CD4-positive, alpha-beta T cell treated with Interleukin-12 subunit alpha and Interleukin-12 subunit beta, for 1 hour (primary cell): ENCODE data around the gene C10orf105.
A peak's percentile ranks its signal among the peaks of the same experiment; 100 is the strongest.

Experiments
- DNase-seq: peaks from one replicate; pipeline ENCODE4 v3.0.0-alpha.2; 2020

C10orf105 gene

GRCh38 chr10:71719464-71720201 is at the start of gene C10orf105:
Gene C10orf105, minus strand, starts transcription at chr10:71719778. Its CDS starts 3,441 bp downstream, at chr10:71716337.
- DNase-seq = no peak

DNA sequence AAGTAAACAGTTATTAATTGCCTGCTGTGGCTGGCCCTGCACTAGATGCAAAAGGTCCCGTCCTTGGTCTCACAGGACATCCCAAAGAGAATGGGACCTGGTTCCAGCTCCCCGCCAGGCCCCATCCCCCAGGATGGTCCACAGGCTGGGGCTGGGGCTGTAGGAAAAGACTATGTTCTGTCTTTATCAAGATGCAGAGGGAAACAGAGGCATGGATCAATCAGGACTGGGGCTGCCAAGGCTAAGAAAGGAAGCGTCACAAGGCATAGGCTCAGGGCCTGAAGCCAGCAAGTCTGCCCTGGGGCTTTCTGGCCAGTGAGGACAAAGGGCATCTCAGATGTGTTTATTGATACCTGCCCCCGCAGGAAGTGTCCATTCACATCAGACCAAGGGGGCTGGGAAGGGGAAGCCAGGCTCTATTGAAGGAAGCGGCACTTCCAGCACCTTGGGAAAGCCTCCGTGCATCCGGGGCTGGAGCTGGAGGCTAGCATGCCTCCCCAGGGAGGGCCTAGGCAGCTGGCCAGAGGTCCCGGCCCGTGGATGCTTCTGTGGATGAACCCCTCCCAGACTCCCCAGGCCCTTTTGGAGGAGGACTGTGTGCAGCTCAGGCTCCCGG is 48.0 kb upstream of the C10orf105 start:
- no peak for DNase-seq

DNA sequence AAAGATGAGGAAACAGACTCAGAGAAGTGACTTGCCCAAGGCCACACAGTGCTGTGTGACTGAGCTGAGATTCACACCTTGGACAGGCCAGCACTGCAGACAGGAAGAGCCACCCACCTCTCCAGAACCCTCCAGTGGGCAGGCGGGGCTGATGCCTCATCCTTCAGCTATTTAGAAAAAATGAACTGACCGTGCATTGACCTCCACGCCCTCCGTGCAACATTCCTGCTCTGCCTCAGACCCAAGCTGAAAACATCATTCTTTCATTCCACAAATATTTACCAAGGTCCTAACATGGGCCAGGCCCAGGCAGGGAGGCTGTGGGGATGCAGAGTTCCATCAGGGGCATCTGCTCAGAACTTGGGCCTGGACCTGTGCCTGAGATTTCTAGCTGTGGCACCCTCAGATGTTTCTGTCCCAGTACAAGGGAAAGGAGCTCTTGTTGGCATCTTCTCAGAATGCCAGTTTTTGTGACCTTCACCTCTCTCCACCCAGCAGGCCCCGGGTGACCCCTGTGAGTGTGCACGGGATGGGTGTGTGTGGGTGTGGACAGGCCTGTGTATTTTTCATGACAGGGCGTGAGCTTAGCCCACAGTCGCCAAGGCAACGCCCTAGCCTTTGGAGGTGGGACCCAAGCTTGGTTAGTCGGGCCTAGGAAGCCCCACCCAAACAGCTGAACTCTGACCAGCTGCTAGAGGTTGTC is 47.3 kb upstream of the C10orf105 start:
- peak; percentile 63 for DNase-seq

DNA sequence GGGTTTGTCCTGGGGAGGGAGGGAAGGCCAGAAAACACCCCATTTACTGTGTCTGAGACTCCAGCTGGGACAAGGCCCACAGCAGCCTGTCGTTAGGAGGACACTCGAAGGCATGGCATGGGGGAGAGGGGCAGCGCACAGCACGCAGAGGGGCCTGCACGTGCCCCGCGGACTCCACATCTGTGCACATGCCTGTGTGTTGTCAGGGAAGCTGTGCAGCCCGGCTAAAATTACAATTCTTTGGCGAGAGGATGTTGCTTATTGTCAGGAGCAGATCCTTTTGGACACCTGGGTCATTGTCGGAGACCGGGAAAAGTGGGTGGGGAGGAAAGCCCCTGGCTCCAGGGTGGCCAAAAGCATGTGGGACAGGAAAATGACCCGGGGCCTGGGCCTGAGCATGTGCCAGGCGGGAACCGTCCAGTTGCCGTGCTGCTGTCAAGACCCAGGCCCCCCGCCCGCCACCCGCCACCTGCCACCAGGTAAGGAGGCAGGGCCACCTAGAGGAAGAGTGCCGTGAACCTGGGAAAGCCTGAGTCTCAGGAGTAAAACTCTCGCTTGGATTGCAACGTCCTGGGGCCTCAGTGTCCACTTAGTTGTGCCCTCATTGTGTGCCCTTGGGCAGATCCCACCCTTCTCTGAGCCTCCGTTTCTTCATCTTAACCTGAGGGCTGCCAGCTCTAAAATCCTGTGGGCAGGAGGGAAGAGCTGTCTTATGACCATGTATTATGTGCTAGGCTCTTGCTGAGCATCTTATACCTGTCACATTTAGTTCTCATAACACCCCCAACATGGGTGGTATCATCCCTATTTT is 46.5 kb upstream of the C10orf105 start:
- DNase-seq = no peak

GRCh38 chr10:71765176-71765904 is 45.8 kb upstream of the C10orf105 start:
- no peak for DNase-seq

GRCh38 chr10:71763352-71764127 is 44.0 kb upstream of the C10orf105 start:
- no peak for DNase-seq

DNA sequence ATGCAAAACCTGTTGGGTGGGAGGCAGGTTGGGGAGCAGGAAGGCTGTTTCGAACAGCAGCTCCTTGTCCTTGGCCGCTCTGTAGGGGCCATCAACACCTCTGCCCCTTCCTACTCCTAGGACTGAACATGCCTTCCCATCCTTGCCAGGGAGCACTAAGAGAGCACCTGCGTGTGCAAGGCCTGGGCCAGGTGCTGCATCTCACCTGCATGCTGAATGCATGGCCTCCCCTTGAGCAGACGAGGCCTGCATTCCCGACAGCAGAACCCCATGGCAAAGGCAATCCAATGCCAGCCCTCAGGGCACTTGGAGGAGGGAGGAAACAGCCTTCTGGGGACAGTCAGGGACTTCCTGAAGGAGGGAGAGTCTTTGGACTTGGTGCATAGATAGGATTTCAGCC is 42.7 kb upstream of the C10orf105 start:
- no peak for DNase-seq

DNA sequence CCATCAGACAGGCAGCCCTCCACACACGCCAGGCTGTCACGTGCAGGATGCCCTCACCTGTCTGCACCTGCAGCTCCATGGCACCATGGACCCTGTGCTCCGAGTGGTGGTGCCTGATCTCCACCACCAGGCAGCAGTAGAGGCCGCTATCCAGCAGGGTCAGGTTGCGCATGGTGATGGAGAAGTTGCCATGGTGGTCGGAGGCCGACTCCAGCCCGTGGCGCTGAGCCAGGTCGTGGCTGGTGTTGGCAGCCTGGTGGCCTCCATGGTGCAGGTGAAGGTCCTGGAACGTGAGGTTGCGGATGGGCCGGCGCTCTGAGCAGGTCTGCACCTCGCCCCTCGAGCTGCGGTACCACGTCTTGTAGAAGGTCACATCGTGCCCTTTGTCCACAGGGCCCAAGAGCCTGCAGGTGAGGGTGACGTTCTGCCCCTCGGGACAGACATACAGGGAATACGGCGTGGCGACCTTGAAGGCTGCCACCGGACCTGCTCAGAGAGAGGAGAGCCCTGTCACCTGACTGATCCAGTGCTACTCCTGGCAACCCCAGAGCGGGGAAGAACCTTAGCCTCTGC is 42.0 kb upstream of the C10orf105 start:
- DNase-seq = no peak

DNA sequence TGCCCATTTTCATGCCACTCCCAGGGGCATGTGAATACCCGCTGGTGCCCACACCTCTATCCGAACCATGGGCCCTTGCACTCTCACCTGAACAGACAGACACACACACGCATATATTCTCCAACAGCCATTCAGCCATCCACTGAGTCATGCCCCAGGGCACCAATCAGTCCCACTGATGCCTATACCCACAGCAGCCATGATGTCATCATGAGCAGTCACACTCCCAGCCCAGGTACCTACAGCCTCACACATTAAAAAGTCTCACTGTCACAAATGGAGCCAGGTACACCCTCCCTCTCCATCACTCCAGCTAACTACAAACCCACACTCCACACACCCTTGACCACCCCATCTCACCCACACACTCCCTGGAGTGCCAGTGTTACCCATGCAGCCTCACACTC is 41.5 kb upstream of the C10orf105 start:
- no peak for DNase-seq

DNA sequence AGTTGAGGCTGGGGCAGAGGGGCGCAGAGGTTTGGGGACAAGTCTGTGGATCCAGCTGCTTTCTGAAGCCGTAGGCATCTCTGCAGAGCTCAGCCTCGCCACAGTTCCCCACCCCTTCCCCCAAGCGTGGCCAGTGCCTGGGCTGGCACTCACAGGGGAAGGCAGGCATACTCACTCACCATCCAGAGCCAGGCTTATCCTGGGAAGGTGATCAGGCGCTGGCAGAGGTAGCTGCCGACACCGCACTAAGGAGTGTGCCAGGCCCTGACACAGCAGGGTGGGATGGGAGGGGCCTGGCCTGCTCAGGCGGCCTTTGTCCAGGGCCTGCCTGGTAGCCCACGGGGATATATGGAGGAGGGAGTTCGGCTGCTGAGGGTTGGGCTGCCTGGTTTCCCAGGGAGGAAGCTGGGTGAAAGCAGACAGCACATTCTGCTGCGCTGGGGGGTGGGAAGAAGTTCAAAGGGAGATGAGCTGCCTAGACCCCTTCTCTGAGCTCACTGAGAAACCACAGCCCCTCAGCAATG is 37.9 kb upstream of the C10orf105 start:
- no peak for DNase-seq

DNA sequence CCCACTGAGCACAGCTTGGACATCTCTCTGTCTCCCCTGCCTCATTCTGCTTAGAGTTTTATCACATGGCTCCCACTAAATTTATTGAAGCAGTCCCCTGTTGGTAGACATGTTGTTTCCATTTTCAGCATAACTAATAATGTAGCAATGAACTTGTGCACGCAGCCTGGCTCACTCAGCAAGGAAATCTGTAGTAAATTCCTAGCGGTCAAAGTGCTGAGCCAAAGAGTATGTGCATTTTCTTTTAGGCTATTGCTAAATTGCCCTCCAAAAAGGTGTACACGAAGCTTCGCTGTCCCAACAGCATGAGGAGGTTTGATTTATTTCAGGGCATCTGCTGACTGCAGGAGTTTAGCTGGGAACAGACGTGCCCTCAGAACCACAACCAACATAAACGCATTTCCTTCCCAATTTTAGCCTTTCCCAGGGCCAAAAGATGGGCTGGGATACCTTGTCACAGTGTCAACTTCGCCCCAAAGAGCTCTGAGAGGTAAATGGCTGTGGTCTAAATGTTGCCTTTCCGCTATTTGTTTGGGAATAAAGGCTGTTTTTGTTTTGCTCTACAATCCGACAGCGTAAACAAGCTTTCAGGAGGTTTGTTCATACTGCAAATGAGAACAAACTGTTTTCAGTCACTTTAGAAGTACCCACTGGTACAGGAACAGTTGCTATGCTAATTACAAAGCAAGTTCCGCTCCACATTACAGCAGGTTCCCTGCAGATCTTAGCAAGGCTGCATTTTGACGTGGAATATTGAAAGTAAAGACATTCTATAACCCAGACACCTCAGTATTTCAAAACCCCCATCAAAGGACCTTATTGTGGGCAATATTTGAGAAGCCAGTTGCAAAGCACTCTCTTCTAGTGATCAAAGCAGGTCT is 37.0 kb upstream of the C10orf105 start:
- DNase-seq = peak; percentile 50

GRCh38 chr10:71755179-71755879 is 35.8 kb upstream of the C10orf105 start:
- no peak for DNase-seq

DNA sequence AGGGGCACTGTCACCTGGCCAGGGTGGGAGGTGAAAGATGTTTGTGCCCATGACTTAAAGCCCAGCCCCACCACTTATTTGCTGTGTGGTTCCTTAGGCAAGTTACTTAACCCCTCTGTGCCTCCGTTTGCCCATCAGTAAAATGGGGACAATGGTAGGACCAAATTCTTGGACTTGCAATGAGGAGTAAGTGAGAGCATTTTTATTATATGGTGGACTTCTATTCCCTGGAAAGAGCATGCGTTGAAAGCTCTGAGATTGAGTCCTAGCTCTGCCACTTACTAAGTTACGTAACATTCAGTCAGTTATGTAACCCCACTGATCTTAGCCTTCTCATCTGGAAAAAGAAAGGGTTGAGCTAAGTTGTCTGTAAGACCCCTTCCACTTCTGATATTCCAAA is 35.0 kb upstream of the C10orf105 start:
- no peak for DNase-seq

GRCh38 chr10:71753960-71754505 is 34.5 kb upstream of the C10orf105 start:
- DNase-seq = no peak

DNA sequence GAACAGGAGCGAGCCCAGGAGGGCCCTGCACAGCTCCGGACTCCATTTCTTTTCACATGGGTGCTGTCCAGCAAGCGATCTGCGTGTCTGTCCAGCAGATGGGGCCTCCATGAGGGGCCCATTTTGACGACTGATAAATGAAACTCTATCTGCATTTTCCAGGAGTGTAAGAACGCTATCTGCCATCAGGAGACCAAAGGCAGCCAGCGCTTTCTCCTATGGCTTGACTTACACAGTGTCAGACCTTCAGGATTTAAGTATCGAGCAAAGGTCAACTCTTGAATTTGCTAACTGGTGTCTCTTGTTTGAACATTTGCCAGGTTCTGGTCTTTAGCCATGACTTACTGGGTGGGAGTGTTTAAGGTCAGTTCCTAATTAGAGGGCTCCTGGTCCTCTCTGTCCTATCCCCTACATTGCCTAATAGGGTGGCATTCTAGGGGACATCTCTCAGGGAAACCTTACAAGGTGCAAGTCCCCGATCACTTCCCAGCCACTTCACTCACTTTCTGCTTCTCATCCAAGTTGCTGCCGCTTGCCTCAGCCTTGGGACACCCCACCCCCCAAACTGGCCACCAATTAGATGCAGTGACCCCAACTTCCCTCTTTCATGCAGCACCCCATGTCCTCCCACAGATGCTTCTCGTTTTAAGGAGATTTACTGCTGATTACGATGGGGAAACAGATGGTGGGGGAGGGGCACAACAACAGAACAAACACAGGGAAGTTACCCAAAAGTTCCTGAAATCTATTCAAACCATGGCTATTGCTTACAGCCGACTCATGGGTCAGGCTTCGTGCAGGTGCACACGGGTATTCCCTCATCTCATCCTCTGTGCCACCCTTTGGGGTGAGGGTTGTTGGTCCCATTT is 33.7 kb upstream of the C10orf105 start:
- no peak for DNase-seq

- DNase-seq = no peak
These were observed 33.0 kb upstream of the C10orf105 start for GRCh38 chr10:71752391-71753090.

DNA sequence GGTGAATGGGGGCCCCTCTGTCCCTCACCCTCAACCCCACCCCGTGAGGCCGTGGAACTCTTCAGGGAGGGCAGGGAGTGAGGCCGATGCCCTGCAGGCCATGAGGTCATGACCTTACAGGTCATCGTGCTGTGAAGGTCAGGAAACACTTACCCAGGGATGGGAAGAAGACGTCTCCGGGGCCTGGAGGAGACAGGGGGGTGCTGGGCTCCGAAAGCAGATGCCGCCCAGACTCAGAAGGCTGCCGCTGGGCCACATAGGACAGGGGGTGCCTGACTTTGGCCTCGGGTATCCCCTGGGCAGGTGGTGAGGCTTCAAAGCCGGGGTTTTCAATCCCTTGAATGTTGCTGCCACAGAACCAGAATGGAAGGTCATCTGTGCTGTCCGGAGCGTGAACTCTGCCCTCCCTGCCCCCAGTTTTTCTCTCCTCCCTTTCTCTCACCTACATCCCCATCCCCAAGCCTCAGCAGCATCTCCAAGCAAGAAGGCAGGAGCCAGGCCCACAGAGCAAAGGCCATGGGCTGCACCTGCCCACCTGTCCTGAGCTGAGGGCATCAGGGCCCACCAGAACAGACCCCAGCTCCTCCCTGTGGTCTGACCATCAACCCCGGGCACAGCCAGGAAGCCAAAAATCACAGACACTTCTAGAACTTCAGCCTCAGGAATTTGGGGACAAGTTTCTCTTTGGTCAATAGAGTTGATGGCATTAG is 32.1 kb upstream of the C10orf105 start:
- no peak for DNase-seq
